Measurements from ENCODE around the gene ORC5. TPM values are rescaled to one million over a fixed set of nuclear protein-coding genes. Genes with fewer than 3 reads are reported as not detected.

Gene ORC5
- total and polyA plus RNA-seq, 2 of the 13 experiments (the other 11 are each of a cell fraction or from before 2014, with no cell fraction given) = 4.8 to 18.8 TPM

DNA sequence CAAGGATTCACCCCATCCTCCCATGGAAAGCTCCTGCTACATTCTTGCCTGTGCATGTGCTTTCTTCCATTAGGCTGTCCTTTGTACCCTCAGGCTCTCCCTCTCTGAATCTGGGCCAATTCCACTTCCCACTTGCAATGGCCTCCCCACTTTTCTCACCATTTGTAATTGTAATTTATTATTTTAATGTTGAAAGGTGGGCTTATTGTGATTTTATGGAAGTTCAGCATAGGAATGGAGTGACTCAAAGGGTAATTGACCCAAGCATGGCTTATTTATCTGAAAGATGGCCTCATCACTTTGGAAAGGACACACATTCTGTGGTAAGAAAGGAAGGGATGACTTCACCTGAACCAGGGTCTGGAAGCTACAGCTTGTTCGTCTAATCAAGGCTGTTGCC lies 46.9 kb upstream of the ORC5 start:
- H3K4me2 ChIP-seq (ENCODE audit: low read depth, low read length) = no peak overlapping the region
- intact Hi-C loops (cut with micrococcal nuclease; ENCODE audit: unreplicated experiment) (no loop called here), in situ Hi-C loops (cut with HindIII; ENCODE audit: extremely low pct_ligation_motif_present, low pct_unique_long_range_greater_than_20kb) (no loop called here)

More for the DNA sequence above, 46.9 kb upstream of the ORC5 start:
- H3K4me3 ChIP-seq (replicated peaks in 1 of 3; ENCODE audit: insufficient read depth in 1 of 3, low read depth in 2 of 3, low read length in 3 of 3) = no peak overlapping the region
- TF ChIP-seq, protein P1, sequence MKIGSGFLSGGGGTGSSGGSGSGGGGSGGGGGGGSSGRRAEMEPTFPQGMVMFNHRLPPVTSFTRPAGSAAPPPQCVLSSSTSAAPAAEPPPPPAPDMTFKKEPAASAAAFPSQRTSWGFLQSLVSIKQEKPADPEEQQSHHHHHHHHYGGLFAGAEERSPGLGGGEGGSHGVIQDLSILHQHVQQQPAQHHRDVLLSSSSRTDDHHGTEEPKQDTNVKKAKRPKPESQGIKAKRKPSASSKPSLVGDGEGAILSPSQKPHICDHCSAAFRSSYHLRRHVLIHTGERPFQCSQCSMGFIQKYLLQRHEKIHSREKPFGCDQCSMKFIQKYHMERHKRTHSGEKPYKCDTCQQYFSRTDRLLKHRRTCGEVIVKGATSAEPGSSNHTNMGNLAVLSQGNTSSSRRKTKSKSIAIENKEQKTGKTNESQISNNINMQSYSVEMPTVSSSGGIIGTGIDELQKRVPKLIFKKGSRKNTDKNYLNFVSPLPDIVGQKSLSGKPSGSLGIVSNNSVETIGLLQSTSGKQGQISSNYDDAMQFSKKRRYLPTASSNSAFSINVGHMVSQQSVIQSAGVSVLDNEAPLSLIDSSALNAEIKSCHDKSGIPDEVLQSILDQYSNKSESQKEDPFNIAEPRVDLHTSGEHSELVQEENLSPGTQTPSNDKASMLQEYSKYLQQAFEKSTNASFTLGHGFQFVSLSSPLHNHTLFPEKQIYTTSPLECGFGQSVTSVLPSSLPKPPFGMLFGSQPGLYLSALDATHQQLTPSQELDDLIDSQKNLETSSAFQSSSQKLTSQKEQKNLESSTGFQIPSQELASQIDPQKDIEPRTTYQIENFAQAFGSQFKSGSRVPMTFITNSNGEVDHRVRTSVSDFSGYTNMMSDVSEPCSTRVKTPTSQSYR (CRISPR knock-in tag; IDR thresholded peaks at IDR 0.05; ENCODE audit: borderline replicate concordance) = no peak
- TF ChIP-seq ZNF792 (CRISPR knock-in tag; IDR thresholded peaks at IDR 0.05) = no peak
- TF ChIP-seq FOXO1 (CRISPR knock-in tag; IDR thresholded peaks at IDR 0.05) = no peak
- no peak for TF ChIP-seq FOXK1 (CRISPR knock-in tag; IDR thresholded peaks at IDR 0.05; ENCODE audit: borderline replicate concordance, low read depth)
- TF ChIP-seq, protein P2, sequence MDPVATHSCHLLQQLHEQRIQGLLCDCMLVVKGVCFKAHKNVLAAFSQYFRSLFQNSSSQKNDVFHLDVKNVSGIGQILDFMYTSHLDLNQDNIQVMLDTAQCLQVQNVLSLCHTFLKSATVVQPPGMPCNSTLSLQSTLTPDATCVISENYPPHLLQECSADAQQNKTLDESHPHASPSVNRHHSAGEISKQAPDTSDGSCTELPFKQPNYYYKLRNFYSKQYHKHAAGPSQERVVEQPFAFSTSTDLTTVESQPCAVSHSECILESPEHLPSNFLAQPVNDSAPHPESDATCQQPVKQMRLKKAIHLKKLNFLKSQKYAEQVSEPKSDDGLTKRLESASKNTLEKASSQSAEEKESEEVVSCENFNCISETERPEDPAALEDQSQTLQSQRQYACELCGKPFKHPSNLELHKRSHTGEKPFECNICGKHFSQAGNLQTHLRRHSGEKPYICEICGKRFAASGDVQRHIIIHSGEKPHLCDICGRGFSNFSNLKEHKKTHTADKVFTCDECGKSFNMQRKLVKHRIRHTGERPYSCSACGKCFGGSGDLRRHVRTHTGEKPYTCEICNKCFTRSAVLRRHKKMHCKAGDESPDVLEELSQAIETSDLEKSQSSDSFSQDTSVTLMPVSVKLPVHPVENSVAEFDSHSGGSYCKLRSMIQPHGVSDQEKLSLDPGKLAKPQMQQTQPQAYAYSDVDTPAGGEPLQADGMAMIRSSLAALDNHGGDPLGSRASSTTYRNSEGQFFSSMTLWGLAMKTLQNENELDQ (CRISPR knock-in tag; IDR thresholded peaks at IDR 0.05; ENCODE audit: borderline replicate concordance) = no peak
- no peak for TF ChIP-seq SRF (IDR thresholded peaks at IDR 0.05; ENCODE audit: low read depth, low read length)
- no peak for TF ChIP-seq ZBTB21 (CRISPR knock-in tag; IDR thresholded peaks at IDR 0.05)
- TF ChIP-seq SALL2 (CRISPR knock-in tag; IDR thresholded peaks at IDR 0.05) = no peak
- H4K20me1 ChIP-seq (ENCODE audit: insufficient read depth, low read length) = no peaks in the 10 kb centered on the region
- H3K27me3 ChIP-seq (ENCODE audit: control insufficient read depth in 1 of 2, insufficient read depth in 2 of 2, low read length in 2 of 2) = peaks cover 0 to 20% of the 10 kb centered on the region in 2 experiments; a peak in 2 of 5 replicates
- DNase-seq (ENCODE audit: low spot score) (no peak), ATAC-seq (no peak), FAIRE-seq (no peak)
- no peak overlapping the region for H3K9ac ChIP-seq (ENCODE audit: insufficient read depth, low read depth, low read length)
- no TSS peak for BruUV-seq (replicated peaks)
- H2AFZ ChIP-seq (ENCODE audit: low read length) = no peak overlapping the region
- WGBS (ENCODE audit: low lambda C conversion rate) = 44% methylated on average over 1 of the region's 1 CpG
- CTCF ChIA-PET (ENCODE audit: low intra/inter-chr PET ratio, low total read pairs) = no interaction called here
- H3K9me3 ChIP-seq (ENCODE audit: low read length) = no peaks in the 10 kb centered on the region
- no peaks in the 10 kb centered on the region for H3K4me1 ChIP-seq (ENCODE audit: insufficient read depth, low read length)
- POLR2A ChIA-PET = no interaction called here
- no peak overlapping the region for H3K27ac ChIP-seq (ENCODE audit: extremely low read length, insufficient read depth, low read length)
- H3K79me2 ChIP-seq (ENCODE audit: insufficient read depth, low read length) = no peaks in the 10 kb centered on the region
- H3K36me3 ChIP-seq (replicated peaks in 1 of 2; ENCODE audit: control insufficient read depth in 1 of 2, insufficient read depth in 2 of 2, low read length in 2 of 2) = no peaks in the 10 kb centered on the region

All from HepG2 (cell line).